HG02981 (cell line): ENCODE measurements around the gene U2AF1L4.

Source experiments
- ATAC-seq: cut with Tn5 transposase; IDR thresholded peaks from one replicate; pipeline ENCODE4 v1.9.1; 2021; ENCODE audit warnings: mild to moderate bottlenecking, moderate library complexity; ENCODE audit not compliant: unreplicated experiment

The U2AF1L4 gene

DNA sequence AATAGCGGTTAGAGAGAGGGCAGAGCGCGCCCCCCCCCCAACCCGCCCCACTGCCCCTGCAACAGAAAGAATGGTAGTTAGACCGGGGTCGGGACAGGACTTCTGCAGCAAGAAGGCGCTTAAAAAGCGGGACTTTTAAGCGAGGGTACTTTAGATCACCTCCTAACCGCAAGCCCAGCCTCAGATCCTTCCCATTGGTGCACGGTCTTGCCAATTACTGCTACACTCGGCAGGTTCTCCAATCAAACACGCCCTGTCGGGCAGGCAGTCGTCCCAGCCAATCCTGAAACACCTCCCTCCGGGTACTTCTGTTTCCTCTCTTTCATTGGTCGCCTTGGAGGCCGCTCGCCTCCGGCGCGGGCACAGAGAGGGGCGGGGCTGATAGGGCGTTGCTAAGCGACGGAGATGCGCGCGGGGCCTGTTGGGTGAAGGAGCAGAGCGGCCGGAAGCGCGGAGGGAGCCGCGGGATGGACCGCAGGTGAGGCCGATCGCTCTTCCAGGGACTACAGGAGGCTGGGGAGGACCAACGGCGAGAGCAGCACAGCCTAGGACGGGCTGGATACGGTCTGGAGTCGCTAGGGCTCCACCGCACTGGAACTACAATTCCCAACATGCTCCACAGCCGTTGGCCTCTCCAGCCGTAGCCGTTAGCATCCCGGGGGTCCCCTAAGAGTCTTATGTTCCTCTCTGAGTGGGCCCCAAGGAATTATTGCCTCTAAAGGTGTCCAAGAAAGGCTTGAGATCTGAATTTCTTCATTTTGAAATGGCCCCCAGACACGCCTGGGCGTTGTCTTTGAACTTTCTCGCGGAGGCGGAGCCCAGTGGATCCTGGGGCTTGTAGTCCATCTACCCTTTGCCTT lies 12.8 kb upstream of the U2AF1L4 start, which contains the start of gene PROSER3:
TSS of gene PROSER3 (plus strand) at position 428 of the 860 bp plus-strand sequence. CDS start at position 468, 40 bp downstream.
- ATAC-seq, result peak; percentile 98

- ATAC-seq, result no peak
Measured at GRCh38 chr19:35757231-35757748, 12.1 kb upstream of the U2AF1L4 start.

DNA sequence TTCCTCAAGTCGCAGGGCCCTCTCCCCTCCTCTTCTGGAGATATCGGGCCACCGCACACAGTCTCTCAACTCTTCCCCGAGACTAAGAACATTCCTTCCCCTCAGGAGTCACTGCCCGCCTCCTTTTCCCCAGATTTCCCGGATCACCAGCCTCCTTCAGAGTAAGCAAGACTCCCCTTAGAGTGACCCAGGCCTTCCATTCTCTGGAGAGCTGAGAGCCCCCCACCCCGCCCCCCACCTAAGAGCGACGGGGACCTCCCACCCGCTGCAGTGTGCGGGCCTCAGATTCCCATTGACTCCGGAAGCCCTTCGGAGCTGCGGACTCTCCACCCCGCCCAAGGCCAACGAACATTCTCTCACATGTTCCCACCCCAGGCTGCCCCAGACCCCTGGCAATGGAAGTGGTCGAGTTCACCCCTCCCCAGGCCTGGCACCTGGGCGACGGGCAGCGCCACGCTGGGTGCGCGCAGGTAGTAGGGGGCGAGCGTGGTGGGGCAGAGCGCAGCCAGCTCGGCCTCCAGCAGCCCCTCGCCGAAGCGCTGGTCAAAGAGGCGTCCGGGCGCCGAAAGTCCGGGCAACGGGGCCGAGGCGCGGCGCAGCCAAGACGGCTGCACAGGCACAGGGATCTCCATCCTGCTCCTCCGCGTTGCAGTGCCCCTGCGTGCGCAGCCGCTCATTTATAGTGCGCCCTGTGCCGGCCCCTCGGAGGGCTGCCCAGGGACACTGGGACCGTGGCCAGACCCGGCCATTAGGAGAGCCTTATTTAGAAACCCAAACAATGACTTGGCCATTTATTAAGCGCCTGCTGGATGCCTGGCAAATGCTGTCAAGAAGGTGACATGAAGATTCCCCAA lies 11.4 kb upstream of the U2AF1L4 start, which contains the start of gene HSPB6:
TSS of gene HSPB6 (minus strand) at position 653 of the 854 bp plus-strand sequence. CDS start at position 632, 21 bp downstream.
- ATAC-seq, result no peak

DNA sequence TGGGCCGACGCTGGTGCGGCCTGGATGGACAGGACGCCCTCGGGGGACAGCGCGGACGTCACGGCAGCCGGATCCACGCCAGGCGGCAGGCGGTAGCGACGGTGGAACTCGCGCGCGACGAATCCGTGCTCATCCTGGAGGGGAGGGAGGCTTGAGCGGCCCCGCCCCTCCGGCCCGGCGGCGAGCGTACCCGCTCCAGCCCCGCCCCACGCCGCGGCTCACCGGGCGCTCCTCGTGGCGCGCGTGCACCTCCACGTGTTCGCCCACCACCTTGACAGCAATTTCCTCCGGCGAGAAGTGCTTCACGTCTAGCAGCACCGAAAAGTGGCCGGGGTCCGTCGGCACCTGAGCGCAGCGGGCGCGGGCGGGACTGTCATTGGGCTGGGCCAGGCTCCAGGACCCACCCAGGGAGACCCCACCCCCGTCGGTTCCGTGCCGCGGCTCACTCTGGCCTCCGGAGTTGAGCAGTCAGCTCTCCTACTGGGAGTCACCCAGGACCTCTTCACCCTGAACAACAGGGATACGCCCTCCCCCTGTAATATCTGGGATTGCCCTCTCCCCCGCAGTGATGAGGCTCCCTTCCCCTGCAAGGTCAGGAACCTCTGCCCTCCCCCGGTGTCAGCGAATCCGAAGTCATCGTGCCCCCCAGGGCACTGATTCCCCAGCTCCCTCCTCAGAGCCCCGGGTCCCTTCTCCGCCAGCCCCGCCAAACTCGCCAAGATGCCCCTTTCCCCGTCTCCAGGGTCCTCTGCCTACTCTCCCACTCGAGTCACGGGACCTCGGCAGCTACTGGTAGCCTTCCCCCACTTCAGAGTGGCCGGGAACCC lies 10.5 kb upstream of the U2AF1L4 start:
- ATAC-seq, result no peak

DNA sequence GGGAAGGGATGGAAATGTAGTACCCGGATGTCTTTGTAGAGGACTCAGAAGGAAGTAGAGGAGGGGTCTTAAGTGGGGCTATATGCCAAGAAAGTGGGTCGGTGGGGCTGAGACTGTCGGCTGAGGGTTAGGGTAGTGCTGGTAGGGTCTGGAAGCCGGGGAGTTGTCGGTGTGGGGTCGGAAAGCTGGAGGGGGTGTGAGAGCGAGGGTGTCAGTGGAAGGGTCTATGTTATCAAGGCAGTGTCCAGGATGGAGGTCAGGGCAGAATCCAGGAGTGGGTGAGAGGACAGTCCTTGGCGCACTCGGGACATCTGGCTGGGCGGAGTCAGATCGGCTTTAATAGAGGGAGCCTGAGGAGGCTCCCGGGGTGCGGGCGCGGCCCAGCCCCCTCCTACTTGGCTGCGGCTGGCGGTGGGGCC lies 9.9 kb upstream of the U2AF1L4 start:
- ATAC-seq, result no peak

GRCh38 chr19:35754370-35755130 lies 9.3 kb upstream of the U2AF1L4 start:
- no peak for ATAC-seq

GRCh38 chr19:35753634-35754369 lies 8.6 kb upstream of the U2AF1L4 start:
- ATAC-seq, result no peak

GRCh38 chr19:35752746-35753350 lies 7.6 kb upstream of the U2AF1L4 start:
- no peak for ATAC-seq

- no peak for ATAC-seq
Measured at GRCh38 chr19:35751839-35752745, 6.9 kb upstream of the U2AF1L4 start.

DNA sequence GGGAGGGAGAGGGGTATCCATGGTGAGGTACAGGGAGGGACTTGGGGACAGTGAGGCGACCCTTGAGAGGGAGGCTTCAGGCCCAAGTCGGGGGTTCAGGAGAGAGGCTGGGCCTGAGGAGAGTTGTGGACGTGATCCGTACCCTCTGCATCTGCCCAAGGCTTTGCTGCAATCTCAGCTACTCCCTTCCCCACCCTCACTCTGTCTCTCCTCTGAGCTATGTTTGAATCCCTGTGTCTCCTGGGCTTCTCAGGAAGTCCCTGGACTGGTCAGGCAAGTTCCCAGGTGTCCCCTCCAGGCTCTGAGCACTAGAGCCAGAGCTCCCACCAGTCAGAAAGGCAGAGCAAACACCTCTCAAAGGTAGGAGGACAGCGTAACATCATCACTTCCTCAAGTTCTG lies 4.9 kb upstream of the U2AF1L4 start:
- ATAC-seq, result no peak

GRCh38 chr19:35748106-35749020 lies 3.1 kb upstream of the U2AF1L4 start, which contains the start of gene LIN37:
LIN37 (plus strand) TSS chr19:35748576; CDS start chr19:35748725, 149 bp downstream.
- peak; percentile 62 for ATAC-seq

DNA sequence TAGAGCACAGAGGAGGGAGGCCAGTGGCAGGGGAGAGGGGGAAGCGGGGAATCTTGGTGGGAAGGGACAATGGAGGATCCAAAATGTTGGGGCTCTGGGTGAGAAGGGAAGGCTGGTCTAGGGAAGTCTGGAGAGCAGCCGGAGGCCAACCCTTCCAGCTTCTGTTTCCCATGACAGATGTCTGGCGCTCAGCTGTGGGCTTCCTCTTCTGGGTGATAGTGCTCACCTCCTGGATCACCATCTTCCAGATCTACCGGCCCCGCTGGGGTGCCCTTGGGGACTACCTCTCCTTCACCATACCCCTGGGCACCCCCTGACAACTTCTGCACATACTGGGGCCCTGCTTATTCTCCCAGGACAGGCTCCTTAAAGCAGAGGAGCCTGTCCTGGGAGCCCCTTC lies 1.3 kb upstream of the U2AF1L4 start:
- no peak for ATAC-seq

- ATAC-seq, result no peak
Measured at GRCh38 chr19:35746087-35746462, 857 bp upstream of the U2AF1L4 start.

- peak; percentile 33 for ATAC-seq
Measured at GRCh38 chr19:35744430-35745327, 539 bp downstream of the U2AF1L4 start.

GRCh38 chr19:35743640-35744429 lies 1.4 kb downstream of the U2AF1L4 start:
- no peak for ATAC-seq
